Measurements from ENCODE around the gene SPEM2.
A peak's percentile ranks its signal among the peaks of the same experiment; 100 is the strongest.

The SPEM2 gene

DNA sequence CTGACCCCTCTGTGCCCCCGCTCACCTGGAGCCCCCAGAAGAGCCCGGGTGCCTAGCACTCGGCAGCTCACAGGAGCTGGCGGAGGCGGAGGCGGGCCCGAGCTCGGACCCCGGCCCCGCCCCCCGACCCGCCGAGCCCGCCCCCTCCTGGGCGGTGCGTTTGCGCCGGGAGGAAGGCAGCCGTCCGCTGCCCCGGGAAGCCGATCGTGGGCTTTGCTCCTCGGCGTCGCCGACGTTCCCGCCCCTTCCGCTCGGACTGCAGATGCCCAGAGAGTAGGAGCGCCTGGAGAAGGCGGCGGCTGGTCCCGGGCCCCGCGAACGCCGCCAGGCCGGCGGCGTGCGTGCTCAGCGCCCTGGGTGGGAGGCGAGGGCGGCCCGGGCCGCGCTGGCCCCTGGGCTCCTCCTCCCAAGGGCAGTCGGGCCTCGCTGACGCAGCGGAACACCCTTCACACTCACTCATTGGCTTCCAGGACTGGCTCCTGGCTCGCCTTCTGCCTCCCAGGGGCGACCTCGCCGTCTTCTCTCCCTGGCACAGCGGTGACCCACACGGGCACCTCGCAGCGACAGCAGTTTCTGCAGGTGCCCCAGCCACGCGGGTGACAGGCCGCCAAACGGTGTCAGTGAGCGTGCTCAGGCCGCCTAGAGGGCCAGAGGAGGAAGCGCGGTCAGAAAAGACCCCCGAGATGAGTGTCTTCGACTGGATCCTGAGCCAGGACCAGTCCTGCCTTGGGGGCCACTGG, 30.8 kb upstream of the SPEM2 start, which contains the start of gene PLSCR3:
Gene PLSCR3, minus strand, starts transcription at position 74 of the 740 bp plus-strand sequence. CDS start 415 bp downstream, outside the sequence.
- peak within 1 kb of the TSS; percentile 93 for H3K4me3 Mint-ChIP-seq
- peak within 1 kb of the TSS; percentile 95 for H3K27ac Mint-ChIP-seq
- no peaks in the 10 kb centered on the region for H3K9me3 Mint-ChIP-seq (ENCODE audit: low read depth)
- H3K27me3 Mint-ChIP-seq, result no peaks in the 10 kb centered on the region
- no peaks in the 10 kb centered on the region for H3K36me3 Mint-ChIP-seq
- H3K4me1 Mint-ChIP-seq (ENCODE audit: low read depth), result peaks cover 26% of the 10 kb centered on the region

DNA sequence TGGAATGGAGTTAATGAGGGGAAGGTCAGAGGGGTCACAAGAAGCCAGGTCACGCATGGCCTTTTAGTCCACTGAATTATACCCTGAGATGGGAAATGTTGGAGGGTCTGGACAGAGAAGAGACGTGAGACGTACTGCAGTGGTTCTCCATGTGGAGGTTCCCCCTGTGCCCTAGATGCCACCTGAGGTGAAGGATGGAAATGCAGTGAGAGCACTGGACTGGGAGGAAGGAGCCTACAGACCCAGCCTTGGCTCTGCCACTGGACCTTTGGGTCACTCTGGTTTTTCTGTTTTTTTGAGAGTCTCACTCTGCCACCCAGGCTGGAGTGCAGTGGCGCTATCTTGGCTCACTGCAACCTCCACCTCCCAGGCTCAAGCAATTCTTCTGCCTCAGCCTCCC, 29.3 kb upstream of the SPEM2 start:
- H3K27me3 Mint-ChIP-seq, result no peaks in the 10 kb centered on the region
- no peaks in the 10 kb centered on the region for H3K9me3 Mint-ChIP-seq (ENCODE audit: low read depth)
- peak overlapping the region; percentile 50 for H3K27ac Mint-ChIP-seq
- peaks cover 21% of the 10 kb centered on the region for H3K4me1 Mint-ChIP-seq (ENCODE audit: low read depth)
- no peaks in the 10 kb centered on the region for H3K36me3 Mint-ChIP-seq
- peak overlapping the region; percentile 52 for H3K4me3 Mint-ChIP-seq

DNA sequence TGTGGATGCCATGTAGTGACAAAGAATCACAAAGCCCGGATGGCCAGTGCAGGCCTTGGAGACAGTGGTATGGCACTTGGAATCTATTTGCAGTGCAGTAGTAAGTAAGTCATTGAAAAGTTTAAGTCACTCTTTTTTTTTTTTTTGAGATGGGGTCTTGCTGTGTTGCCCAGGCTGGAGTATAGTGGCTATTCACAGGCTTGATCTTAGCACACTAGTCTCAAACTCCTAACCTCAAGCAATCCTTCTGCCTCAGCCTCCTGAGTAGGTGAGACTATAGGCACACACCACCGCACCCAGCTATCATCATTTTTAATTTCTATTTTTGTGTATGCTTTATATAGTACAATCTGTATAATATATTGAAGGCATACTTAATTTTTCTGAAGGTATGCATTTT, 26.8 kb upstream of the SPEM2 start:
- Mint-ChIP-seq H3K4me3 (no peak overlapping the region), H3K27me3 (no peaks in the 10 kb centered on the region), H3K4me1 (ENCODE audit: low read depth) (peaks cover 16% of the 10 kb centered on the region), H3K9me3 (ENCODE audit: low read depth) (no peaks in the 10 kb centered on the region), H3K27ac (no peak overlapping the region), H3K36me3 (peaks cover 2% of the 10 kb centered on the region)

DNA sequence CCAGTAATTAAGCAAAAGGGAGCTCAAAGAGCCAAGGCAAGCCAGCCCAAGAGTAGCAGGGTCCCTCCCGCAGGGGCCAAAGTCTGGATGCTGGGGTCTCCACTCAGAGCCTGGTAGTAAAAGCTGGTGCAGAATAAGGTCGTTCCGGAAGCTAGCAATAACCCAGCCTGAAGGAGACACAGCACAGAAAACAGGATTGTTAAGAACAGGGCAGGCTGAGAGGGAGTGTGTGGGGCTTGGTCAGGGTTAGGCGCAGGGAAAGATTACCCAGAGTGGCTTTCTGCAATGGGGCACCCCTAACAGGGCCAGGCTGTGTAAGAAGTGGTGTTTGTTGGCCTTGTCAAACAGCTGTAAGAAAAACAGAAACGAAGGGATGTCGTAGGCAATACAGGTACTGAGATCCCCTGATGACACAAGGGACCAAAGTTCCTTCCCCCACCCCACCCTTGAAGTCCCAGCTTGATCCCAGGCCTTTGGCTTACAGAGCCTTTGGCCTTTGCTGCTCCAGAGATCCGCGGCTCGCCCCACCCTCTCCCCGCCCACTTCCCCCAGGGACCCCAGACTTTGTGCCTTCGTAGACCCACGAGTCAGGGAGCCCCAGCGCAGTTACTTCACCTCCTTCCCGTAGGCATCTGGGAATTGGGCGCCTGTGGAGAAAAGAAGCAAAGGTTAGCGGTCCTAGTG, 22.2 kb upstream of the SPEM2 start:
- H3K9me3 Mint-ChIP-seq (ENCODE audit: low read depth), result no peaks in the 10 kb centered on the region
- peak overlapping the region; percentile 95 for H3K4me3 Mint-ChIP-seq
- peaks cover 2% of the 10 kb centered on the region for H3K36me3 Mint-ChIP-seq
- no peaks in the 10 kb centered on the region for H3K27me3 Mint-ChIP-seq
- H3K4me1 Mint-ChIP-seq (ENCODE audit: low read depth), result peaks cover 18% of the 10 kb centered on the region
- H3K27ac Mint-ChIP-seq, result peak overlapping the region; percentile 54

DNA sequence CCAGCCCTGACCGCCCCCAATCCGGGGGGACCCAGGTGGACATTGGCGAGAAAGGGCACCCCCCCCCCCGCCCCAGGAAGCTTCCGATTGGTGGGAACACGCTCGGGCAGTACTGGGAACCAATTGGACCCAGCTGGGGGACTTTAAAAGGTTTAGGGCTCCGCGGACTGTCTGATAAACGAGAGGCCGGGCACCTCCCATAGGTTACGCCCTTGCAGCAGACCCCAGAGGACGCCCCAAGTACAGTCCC, 21.8 kb upstream of the SPEM2 start:
- peaks cover 18% of the 10 kb centered on the region for H3K4me1 Mint-ChIP-seq (ENCODE audit: low read depth)
- peak overlapping the region; percentile 95 for H3K4me3 Mint-ChIP-seq
- peak overlapping the region; percentile 89 for H3K27ac Mint-ChIP-seq
- no peaks in the 10 kb centered on the region for H3K9me3 Mint-ChIP-seq (ENCODE audit: low read depth)
- H3K36me3 Mint-ChIP-seq, result peaks cover 2% of the 10 kb centered on the region
- H3K27me3 Mint-ChIP-seq, result no peaks in the 10 kb centered on the region

DNA sequence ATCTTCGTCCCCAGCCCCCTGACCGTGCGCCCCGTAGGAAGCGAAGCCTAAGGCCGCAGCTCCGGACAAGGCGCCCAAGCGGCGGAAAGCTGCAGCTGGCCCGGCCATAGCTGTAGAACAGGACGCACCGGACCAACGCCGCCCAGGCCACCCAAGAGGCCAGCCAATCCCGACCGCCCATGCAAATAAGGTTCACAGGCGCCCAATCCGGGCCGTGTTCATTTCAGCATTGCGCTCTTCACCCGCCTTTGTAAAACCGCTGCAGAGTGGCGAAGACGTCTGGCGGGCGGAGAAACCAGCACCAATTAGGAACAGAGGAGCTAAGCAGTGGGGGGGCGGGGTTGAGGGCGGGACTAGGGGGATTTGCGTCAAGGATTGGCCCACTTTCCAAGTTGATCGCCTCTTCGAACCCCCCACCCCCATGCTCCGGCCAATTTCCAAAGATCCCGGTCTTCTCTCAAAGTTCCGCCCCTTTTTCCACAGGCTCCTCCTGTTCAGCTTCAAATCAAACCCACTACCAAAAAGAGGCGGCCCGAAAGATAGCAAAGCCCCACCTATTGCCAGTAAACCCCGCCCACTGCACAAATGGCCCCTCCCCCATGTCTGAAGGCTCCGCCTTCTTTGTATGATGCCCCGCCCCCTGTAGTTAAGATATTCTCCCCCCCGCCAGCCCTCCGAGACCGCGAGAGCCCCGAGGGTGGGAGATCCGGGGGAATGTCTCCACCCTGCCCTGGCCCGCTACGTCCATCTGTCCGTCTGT, 21.3 kb upstream of the SPEM2 start, which contains the start of gene TMEM256:
Gene TMEM256, minus strand, starts transcription at position 121 of the 760 bp plus-strand sequence. Its CDS starts 13 bp downstream, at position 108.
- no peaks in the 10 kb centered on the region for H3K9me3 Mint-ChIP-seq (ENCODE audit: low read depth)
- peak within 1 kb of the TSS; percentile 89 for H3K27ac Mint-ChIP-seq
- H3K4me3 Mint-ChIP-seq, result peak within 1 kb of the TSS; percentile 95
- no peaks in the 10 kb centered on the region for H3K27me3 Mint-ChIP-seq
- peaks cover 20% of the 10 kb centered on the region for H3K4me1 Mint-ChIP-seq (ENCODE audit: low read depth)
- peaks cover 2% of the 10 kb centered on the region for H3K36me3 Mint-ChIP-seq

DNA sequence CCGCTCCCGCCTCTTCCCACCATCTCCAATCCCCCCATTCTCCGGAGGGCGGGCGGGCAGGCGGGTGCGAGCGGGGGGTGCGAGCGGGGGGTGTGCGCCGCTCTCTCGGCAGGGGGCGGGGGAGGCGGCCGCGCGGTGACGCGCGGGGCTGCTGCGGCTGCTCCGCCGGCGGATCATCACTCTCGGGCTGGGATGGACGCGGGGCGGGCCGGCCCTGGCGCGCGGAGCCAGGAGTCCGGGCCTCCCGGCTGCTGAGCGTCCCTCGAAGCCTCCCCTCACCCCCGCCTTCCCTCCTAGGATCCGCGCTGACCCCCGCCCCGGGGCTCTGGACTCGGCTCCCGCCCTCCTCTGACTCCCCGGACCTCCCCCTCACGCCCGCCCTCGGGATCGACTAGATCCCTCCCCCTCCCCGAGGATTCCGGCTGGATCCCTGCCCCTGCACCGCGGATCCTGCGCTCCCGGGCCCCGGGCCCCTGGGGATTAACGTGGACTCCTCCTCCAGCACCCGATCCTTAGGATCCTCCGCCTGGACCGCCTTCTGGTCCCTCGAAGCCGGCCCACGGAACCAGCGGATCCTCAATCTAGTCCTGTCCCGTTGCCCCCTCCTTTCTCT, 20.6 kb upstream of the SPEM2 start:
- Mint-ChIP-seq H3K27me3 (no peaks in the 10 kb centered on the region), H3K4me3 (peak overlapping the region; percentile 95), H3K9me3 (ENCODE audit: low read depth) (no peaks in the 10 kb centered on the region), H3K4me1 (ENCODE audit: low read depth) (peaks cover 20% of the 10 kb centered on the region), H3K36me3 (peaks cover 2% of the 10 kb centered on the region), H3K27ac (no peak overlapping the region)

DNA sequence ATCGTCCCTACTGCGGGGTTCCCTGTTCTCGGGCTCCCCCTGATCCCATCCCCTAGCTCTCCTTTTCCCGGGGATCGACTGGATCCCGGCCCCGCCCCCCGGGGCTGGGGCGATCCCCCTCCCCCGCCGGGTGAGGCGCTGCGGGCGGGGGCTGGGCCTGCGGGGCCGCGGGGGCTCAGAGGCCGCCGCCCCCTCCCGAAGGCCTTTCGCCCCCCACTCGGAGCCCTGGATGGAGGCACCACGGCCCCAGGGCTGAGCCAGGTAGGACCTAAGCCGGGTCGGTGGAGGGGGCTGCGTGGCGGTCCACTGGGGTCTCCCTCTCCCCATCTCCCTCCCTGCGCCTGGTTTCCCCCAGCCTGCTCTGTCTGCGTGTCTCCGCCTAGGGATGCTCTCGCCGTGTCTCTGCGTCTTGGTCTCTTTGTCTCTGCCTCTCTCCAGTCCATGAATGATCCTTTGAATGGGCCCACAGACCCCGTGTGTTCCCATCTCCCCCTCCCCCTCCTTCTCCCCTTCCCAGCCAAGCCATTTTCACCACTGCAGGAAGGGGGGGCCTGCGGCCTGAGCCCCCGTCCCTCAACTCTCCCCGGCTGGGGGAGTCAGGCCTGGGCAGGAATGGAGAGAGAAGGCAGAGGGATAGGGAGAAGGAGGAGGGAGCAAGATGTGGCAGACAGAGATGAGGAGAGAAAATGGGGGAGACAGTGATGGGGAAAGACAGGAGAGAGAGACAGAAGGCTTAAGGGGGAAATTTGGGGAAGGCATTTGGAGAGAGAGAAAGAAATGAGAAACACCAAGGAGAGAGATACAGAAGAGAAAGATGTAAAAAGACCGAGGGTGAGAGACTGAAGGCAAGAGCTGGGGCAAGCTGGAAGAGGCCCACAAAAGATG, 19.8 kb upstream of the SPEM2 start:
- Mint-ChIP-seq H3K4me3 (peak overlapping the region; percentile 84), H3K27ac (peak overlapping the region; percentile 47), H3K36me3 (peaks cover 2% of the 10 kb centered on the region), H3K9me3 (ENCODE audit: low read depth) (no peaks in the 10 kb centered on the region), H3K4me1 (ENCODE audit: low read depth) (peaks cover 20% of the 10 kb centered on the region), H3K27me3 (no peaks in the 10 kb centered on the region)

DNA sequence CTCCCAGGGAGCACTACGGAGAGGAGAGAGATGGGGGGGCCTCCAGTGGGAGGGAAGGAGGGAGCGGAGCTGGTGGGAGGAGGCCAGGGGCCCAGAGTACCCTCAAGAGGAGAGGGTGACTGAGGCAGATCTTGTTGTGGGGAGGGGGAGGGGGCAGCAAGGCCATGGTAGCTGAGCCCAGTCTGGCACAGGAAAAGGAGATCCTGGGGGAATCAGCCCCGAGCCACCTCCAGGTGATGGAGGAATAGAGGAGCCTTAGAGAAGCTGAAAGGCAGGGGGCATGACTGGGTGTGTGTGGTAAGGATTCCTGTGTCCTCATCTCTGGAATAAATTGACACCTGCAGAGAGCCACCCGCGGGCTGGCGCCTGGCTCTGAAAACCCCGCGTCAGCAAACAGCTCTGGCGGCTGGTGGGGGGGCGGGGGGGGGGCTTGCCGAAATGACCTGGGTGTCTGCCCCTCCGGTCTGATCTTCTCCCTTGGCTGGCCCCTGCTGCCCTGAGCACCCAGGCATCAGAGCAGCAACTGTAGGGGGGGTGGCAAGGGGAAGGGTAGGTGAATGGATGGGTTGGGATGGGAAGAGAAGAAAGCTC, 19.1 kb upstream of the SPEM2 start:
- Mint-ChIP-seq H3K27me3 (no peaks in the 10 kb centered on the region), H3K4me3 (peak overlapping the region; percentile 84), H3K9me3 (ENCODE audit: low read depth) (no peaks in the 10 kb centered on the region), H3K36me3 (peaks cover 2% of the 10 kb centered on the region), H3K4me1 (ENCODE audit: low read depth) (peaks cover 20% of the 10 kb centered on the region), H3K27ac (no peak overlapping the region)

DNA sequence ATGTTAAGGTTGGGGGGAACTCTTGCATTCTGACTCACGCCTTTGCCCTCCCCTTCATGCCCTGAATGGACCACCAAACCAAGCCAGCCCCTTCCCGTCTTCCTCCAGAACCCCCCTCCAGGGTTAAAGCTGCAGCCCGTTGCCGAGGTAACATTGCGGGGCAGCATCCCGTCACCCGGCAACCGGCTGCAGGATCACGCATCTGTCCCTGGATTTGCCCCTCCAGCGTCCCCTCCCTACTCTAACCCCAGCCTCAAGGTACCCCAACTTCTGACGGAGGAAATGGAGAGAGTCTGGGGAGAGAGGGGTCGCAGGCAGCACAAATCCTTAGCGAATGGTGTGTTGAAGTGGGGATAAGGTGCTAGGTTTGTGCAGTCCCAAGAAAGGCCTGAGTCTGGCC, 18.3 kb upstream of the SPEM2 start:
- Mint-ChIP-seq H3K4me3 (no peak overlapping the region), H3K36me3 (no peaks in the 10 kb centered on the region), H3K9me3 (ENCODE audit: low read depth) (no peaks in the 10 kb centered on the region), H3K27me3 (no peaks in the 10 kb centered on the region), H3K27ac (no peak overlapping the region), H3K4me1 (ENCODE audit: low read depth) (peaks cover 18% of the 10 kb centered on the region)

DNA sequence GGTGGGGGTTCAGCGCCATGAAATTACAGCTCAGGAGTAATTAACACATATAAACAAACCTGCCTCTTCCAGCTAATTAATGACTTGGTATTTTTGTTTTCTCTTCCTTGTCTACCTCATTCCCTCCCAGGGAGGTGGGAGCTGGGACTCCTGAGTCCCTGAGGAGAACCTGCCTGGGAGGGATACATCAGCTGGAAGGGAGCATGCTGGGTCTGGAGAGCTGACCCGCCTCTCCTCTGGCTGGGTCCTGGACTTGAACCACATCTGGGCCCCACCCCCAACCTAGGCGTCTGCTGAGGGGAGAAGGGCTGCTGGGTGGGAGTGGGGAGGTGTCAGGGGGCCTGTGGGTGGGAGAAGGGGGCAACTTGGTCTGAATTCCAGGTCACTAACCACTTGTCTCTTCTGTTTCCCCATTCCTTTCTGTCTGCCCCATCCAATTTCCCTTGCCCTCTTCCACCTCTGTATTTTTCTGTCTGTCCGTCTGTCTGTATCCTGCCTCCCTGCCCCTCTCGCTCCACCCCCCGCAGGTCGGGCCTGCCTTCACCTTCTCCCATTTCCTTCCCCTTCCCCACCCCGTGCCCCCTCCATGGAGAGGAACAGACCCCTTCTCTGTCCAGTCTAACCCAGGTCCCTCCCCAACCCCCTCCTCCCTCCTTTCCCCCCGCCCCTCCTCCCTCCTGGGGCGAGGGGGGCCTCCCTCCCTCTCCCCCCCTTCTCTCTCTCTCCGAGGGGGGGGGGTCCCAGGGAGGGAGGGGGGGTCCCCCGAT, 17.7 kb upstream of the SPEM2 start, which contains the start of gene NLGN2:
Gene NLGN2, plus strand, starts transcription at position 361 of the 767 bp plus-strand sequence. CDS start 411 bp downstream, outside the sequence.
- Mint-ChIP-seq H3K4me3 (no peak within 1 kb of the TSS), H3K27ac (peak within 1 kb of the TSS; percentile 61), H3K27me3 (no peaks in the 10 kb centered on the region)

DNA sequence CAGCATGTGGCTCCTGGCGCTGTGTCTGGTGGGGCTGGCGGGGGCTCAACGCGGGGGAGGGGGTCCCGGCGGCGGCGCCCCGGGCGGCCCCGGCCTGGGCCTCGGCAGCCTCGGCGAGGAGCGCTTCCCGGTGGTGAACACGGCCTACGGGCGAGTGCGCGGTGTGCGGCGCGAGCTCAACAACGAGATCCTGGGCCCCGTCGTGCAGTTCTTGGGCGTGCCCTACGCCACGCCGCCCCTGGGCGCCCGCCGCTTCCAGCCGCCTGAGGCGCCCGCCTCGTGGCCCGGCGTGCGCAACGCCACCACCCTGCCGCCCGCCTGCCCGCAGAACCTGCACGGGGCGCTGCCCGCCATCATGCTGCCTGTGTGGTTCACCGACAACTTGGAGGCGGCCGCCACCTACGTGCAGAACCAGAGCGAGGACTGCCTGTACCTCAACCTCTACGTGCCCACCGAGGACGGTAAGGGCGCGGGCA, 17.1 kb upstream of the SPEM2 start:
- Mint-ChIP-seq H3K36me3 (no peaks in the 10 kb centered on the region), H3K4me1 (ENCODE audit: low read depth) (peaks cover 11% of the 10 kb centered on the region), H3K27ac (no peak overlapping the region), H3K27me3 (no peaks in the 10 kb centered on the region), H3K9me3 (ENCODE audit: low read depth) (no peaks in the 10 kb centered on the region), H3K4me3 (no peak overlapping the region)

More for the DNA sequence above, 17.7 kb upstream of the SPEM2 start, which contains the start of gene NLGN2:
- H3K9me3 Mint-ChIP-seq (ENCODE audit: low read depth), result no peaks in the 10 kb centered on the region
- H3K36me3 Mint-ChIP-seq, result no peaks in the 10 kb centered on the region
- peaks cover 18% of the 10 kb centered on the region for H3K4me1 Mint-ChIP-seq (ENCODE audit: low read depth)

DNA sequence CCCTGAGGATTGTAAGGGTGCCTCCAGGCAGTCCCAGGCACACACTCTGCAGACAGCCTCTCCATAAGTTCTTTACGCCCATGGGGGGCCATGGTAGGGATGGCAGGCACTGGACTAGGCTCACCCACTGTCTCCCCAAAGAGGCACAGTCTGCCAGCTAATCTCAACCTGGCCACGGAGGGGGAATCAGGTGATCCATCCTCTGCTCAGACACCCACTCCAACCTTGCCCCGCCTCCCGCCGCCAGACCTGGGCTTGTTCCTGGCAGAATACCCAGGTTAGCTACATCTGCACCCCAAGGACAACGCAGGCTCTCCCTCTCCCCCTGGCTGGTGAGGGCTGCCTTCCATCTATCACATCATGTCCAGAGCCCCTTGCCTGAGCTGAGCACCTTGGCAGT, 16.6 kb upstream of the SPEM2 start:
- H3K27ac Mint-ChIP-seq, result no peak overlapping the region
- H3K9me3 Mint-ChIP-seq (ENCODE audit: low read depth), result no peaks in the 10 kb centered on the region
- H3K27me3 Mint-ChIP-seq, result no peaks in the 10 kb centered on the region
- H3K4me3 Mint-ChIP-seq, result peak overlapping the region; percentile 44
- no peaks in the 10 kb centered on the region for H3K36me3 Mint-ChIP-seq
- H3K4me1 Mint-ChIP-seq (ENCODE audit: low read depth), result peaks cover 10% of the 10 kb centered on the region

Data from activated naive CD8-positive, alpha-beta T cell (primary cell).